Measurements from ENCODE around the gene CDK19.

GRCh38 chr6:110738899-110739365 is 76.3 kb downstream of the CDK19 start:
- no peak for TF ChIP-seq CTCF (IDR thresholded peaks at IDR 0.05; ENCODE audit: low read length)
- TF ChIP-seq EZH2 (IDR thresholded peaks at IDR 0.05; ENCODE audit: borderline replicate concordance, low read length) = no peak

Measured in OCI-LY1 (cell line).